GM18508 (cell line): ENCODE results near the gene PC.
A peak's percentile ranks its signal among the peaks of the same experiment; 100 is the strongest.

Source experiments
- ATAC-seq: cut with Tn5 transposase; IDR thresholded peaks from one replicate; pipeline ENCODE4 v1.9.1; 2021; ENCODE audit warnings: moderate number of reproducible peaks; ENCODE audit not compliant: insufficient read depth, unreplicated experiment

Gene PC

DNA sequence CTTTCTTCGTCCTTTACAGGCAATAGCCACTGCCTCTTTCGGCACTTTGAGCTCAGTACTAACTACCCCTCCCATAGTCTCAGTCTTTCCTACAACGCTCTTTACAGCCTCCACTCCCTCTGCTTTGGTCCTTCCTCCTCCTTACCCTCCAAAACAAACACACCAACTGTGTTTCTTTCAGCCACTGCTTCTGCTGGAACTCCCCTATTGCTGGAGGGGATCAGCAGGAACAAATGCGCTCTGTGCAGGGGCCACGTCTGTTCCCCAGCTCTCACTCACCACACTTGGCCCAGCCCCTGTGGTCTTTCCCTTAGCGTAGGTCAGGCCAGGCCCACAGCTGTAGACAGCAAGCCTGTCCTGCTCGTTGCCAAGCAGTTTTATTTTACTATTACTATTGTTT, 42.3 kb downstream of the PC start:
- ATAC-seq = no peak

GRCh38 chr11:66915046-66915832, 42.9 kb downstream of the PC start:
- ATAC-seq = no peak

DNA sequence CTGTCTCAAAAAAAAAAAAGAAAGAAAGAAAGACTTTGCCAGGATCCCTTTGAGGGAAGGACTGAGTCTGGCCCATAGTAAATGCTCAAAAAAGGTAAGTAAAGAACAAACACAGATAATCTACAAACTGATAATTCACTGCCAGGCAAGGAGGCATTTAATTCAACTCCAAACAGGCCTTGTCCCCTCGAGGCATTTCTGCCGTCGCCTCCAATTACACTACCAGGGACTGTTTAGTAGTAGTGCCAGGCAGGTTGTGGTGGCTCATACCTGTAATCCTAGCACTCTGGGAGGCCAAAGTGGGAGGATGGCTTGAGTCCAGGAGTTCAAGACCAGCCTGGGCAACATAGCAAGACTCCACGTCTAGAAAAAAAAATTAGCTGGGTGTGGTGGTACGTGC, 43.7 kb downstream of the PC start:
- ATAC-seq = no peak

DNA sequence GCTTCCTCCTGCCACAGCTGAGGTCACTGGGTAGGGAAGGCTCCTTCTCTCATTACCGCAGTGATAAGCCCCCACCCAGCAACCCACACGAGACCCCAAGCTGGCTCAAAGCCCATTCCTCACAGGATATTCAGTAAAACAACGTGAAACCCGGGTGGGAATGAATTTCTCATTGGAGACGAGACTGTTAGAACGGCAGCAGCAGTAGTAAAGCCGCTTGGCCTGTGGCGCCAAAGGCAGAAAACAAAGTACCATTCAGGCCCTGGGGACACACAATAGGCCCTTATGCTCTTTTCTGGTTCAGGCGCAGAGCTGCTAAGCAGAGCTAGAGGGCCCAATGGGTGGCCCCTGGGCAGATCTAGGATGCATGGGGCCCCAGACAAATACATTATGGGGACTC, 45.3 kb downstream of the PC start:
- no peak for ATAC-seq

GRCh38 chr11:66912361-66912760, 45.8 kb downstream of the PC start:
- no peak for ATAC-seq

DNA sequence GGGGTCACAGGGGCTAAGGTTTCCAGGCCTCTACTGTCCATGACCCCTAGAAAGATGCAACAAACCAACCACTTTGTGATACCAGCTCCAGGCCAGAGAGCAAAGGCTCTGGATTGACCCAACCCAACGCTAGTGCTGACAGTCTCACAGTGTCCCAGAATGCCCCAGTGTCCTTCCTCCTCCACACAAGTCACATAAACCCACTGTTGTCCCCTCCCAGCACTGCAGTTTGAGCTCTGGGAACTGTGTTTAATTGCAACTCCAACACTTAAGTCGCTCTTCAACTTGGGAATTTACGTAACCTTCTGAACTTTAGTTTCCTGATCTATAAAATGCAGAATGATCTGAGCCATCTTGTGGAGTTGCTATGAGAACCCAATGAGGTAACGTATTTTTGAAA, 47.5 kb downstream of the PC start:
- no peak for ATAC-seq

DNA sequence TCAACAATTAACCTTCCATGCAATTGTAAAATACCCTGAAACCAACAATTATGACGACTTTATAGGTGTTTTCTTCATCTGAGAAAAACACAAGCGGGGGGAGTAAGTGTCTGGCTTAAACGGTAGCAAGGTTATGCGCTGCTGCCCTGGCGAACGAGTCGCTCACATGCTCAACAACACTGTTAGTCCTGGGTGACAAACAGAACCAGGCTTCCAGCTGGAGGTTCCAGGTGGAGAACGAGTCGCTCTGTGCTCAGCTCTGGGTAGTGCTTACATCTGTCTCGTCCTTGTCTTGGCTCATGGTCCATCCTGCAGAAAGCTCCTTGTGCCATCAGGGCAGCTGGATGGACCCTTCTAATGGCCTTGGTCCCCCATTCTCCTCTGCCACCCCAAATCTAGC, 48.2 kb downstream of the PC start:
- ATAC-seq = no peak

- no peak for ATAC-seq
Measured at GRCh38 chr11:66909181-66909580, 49.0 kb downstream of the PC start.

DNA sequence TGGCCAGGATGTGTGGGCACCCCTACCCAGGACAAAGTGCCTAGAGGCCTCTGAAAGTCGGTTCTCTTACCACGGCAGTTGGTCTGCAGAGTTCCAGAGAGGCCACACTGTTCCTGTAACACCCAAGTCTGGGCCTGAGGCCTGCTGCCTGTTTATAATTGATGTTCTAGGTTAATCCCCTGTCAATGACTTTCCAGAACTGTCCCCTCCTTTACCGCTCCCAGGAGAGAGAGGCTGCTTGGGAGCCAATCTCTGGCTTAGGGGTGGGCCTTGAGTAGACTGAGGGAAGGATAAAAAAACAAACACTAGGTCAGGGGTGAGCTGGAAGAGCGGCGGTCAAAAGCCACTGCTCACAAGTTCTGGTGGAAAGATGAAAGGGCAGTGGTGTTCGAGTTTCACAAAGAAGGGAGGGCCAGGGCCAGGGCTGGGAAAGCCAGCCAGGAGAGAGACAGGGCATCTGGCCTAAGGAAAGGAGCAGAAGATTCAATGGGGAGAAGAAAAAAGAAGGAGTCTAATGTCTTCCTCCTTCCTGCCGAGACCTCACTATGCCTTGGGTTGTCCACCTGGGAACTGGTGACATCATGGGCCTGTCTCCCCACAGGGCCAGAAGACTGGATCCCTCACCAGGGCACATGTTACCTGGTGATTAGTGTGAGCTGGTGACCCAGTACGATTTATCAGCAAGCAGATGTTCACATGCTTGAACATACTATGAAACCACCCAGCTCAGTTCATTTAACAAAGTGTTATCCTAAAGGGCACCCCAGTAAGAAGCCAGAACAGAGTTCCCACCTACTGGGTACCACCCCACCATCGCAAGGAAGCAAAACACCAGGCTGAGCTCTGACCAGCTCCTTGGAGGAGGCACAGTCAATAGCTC, 50.2 kb downstream of the PC start:
- no peak for ATAC-seq

DNA sequence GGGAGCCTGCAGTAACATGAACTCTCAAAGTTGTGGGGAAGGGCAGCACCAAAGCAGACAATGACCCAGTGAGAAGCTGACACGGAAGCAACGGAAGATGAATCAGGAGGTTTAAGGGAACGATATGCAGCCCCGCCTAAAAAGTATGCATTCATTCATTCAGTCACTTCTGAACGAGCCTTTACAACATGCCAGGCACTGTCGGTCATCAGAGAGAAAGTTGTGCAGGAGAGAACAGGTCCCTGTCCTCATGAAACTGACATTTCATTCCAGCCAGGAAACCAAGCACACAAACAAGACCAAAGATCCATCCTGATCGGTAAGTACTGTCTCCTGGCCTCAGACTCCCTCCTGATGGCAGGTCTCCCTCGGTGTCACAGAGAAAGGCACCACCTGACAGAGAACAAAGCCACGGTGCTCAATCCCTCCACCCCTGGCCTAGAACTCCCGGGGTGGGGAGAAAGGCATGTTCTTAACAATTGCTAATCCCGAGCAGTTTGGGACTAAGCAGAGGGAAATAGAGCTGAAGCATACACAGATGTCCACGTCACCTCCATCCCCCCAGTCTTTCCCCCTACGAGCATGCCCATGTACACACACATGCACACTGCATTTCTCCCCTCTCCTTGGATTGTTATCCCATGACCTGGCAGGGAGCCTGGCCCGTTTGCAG, 52.0 kb downstream of the PC start:
- no peak for ATAC-seq

DNA sequence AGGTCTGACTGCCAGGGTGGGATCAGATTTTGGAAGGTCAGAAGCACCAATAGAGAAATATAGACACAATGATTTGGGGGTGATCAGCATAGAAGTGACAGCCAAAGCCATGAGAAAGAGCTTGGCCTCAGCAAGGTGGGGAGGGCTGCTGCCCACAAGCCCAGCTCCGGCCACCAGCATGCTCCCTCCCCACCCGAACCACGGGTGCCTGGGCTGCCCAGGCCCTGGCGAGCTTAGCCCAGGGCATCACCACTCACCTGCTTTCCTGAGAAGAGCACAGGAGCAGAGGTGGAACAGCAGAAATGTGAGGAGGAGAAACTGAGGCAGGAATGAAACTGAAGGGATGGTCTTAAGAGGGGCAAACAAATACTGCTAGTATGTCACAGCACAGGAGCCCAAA, 52.6 kb downstream of the PC start:
- no peak for ATAC-seq

DNA sequence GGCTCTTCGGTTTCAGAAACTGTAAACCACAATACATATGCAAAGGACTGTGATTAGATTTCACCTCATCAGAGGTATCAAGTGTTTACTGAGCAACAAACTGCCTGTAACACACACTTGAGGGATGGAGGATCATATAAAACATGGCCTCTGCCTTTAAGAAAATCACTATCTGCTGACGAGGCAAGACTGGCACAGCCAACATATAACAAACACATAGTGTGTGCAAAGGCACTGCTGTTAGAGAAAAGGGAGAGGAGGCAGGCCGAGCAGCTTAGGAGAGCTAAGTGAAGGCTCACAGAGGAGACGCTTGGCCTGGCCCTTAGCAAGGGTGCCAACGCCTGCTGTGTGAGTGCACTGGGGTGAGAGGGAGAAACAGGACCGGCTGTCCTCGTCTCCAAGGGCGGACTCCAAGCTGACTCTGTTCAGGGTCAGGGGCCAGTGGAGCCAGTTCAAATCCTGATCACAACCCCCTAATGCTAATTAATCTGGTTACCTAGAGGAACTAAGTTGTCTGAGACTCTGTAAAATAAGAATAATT, 53.1 kb downstream of the PC start:
- ATAC-seq = no peak

DNA sequence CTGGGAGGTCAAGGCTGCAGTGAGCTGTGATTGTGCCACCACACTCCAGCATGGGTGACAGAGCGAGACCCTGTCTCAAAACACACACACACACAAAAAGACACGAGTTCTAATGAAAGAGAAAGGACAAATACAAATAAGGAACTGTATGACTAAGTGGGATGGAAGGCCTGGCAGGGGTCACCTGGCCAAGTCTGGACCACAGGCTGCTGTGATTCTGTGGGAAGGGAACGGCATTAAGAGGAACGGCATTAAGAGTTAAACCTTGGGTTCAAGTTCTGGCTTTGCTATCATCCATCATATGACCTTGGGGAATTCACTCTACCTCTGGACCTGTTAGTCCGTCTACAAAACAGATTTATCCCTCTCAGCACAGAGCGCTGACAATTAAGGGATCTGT, 53.6 kb downstream of the PC start:
- ATAC-seq = no peak

GRCh38 chr11:66904055-66904454, 54.1 kb downstream of the PC start:
- ATAC-seq = no peak

DNA sequence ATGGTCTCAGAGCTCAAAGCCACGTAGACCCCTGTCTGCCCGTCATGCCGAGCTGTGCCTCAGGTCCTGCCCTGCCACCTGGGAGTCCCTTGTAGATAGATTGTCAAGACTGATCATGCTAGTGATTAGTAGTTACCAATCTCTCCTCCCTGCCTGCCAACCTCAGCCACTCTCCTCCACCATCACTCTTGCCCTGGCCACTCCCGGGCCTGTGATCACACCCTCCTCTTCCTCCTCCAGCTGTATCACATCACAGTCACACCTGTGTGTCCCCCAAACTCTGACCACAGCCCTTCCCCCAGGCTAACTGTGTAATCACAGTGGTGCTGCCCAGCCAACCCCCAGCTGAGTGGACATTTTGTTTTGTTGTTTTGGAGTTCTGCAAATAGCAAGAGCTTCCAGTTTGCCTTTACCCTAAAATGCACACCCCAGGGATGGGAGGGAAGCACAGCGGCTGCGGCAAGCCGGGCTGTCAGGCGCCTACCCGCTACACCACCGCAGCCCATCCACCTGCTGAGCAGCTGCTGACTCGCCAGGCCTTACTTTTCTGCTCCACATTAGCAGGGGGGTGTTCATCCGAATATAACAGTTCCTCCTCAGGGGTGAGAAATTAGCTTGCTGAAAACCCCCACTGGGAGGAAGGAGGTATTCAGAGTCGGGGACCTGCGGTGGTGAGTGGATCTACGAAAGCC, 55.6 kb downstream of the PC start:
- ATAC-seq = no peak

GRCh38 chr11:66901964-66902390, 56.2 kb downstream of the PC start:
- no peak for ATAC-seq

DNA sequence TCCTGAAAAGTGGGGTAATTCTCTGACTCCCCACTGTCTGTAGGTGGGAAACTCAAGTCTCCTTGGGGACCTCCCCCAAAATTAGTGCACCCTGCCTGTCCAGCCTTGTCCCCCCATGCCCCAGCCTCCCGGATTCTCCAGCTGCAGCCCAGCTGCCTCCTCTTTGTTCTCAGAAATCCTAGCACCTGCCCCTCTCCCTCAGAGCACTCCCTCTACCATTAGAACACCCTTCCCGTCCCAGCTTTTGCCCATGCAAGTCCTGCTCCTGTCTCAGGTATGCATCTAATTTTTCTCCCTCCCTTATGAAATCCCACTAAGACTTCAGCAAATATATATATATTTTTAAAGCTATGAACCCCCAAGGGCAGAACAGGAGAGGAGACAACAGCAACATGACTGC, 64.0 kb downstream of the PC start:
- no peak for ATAC-seq

DNA sequence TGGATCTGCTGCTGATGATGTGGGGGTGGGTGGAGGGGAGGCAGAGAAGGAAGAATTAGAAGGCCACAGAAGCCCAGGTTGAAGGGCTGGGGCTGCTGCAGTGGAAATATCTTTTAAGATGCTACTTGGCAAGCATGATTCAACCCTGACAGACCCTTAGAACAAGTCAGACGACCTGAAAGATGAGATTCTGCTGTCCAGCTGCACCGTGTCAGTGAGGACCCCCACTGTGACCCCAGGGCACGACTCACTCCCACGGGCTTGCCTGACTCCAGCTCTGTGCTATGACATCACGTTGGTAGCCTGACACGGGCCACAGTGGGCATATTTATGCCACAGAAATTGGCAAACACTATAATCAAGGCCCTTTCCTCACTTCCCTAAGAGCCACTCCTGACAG, 65.3 kb downstream of the PC start:
- ATAC-seq = no peak

DNA sequence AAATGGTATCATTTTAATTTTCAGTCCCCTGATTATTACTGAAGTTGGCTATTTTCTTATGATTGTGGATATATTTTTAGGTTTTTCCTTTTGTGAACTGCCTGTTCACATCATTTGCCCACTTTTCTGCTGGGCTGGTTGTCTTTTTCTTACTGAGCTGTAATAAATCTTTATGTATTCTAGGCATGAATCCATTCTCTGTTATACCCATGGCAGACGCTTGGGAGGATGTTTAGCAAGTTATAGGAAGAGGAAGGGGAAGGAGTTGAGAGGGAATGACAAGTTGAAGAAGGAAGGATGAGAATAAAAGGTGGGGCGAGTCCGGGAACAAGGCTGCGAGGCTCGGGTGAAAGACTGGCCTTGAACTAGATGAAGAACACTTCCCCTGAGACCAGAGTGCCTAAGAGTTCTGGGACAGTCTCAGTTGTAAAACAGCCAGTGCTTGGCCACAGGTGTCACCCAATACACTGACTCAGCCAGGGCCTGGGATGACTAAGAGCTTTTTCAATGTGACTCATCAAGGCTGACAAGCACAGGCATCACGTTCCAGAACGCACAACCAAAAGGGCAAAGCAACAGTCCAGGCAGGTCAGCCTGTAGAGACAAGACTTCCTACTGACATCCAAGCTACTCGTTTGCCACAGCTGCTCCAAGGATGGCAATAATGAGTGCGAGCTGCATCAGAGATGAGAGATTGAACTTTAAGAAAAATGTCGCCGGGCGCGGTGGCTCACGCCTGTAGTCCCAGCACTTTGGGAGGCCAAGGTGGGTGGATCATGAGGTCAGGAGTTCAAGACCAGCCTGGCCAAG, 66.1 kb downstream of the PC start:
- ATAC-seq = peak; percentile 50
